ENCODE measurements around the gene NR5A1. TPM values are rescaled to one million over a fixed set of nuclear protein-coding genes. Genes with fewer than 3 reads are reported as not detected.

NR5A1 gene
- total RNA-seq, 1 donor from 2014 or later, result 0.12 TPM

DNA sequence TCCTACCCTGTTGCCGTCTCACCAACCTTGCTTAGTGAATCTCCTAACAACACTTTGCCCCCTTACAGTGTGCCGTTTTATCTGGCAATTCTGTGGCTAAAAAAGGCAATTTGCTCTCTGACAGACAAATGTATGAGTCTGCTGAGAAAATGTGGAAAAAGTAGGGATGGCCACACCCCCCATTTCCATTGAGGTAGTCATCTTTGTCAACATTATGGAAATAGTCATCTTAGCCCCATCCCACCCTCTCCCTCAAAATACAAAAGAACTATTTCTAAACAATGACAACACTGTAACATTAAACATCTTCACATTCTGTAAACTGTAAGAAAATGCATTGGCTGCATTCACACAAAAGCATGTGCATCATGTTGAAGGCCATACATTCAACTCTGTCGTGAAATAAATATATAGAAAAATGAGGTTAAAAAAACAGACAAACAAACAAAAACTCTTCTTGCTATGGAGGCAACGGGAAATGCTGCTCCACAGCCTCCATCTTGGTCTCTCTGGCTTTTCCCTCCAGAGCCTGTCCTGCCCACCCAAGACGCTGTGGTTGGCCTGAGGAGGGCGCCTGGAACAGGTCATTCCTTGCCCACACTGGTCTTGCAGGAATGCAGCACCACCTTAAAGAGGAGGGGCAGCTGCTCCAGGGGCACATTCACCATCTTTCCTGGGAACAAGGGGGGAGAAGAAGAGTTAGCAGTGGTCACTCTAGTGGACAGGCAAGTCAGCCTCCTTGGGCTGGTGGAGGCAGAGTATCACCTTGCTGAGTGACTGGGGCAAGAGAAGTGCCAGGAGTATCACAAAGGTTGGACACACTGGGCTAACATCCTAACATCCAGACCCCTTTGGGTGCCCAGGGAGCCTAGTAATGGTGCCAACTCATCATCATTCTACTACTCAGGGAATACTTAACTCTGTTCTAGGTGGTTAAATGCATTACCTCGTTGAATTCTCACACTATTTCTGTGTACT lies 15.2 kb upstream of the NR5A1 start:
- no peak overlapping the region for H3K27ac Mint-ChIP-seq
- H3K9me3 Mint-ChIP-seq, result no peaks in the 10 kb centered on the region
- peaks cover 23% of the 10 kb centered on the region for H3K4me1 Mint-ChIP-seq (ENCODE audit: unreplicated experiment)
- H3K4me3 Mint-ChIP-seq, result no peak overlapping the region
- H3K27me3 Mint-ChIP-seq, result no peaks in the 10 kb centered on the region
- DNase-seq (ENCODE audit: extremely low spot score, unreplicated experiment), result no peak
- TF ChIP-seq, protein P1, sequence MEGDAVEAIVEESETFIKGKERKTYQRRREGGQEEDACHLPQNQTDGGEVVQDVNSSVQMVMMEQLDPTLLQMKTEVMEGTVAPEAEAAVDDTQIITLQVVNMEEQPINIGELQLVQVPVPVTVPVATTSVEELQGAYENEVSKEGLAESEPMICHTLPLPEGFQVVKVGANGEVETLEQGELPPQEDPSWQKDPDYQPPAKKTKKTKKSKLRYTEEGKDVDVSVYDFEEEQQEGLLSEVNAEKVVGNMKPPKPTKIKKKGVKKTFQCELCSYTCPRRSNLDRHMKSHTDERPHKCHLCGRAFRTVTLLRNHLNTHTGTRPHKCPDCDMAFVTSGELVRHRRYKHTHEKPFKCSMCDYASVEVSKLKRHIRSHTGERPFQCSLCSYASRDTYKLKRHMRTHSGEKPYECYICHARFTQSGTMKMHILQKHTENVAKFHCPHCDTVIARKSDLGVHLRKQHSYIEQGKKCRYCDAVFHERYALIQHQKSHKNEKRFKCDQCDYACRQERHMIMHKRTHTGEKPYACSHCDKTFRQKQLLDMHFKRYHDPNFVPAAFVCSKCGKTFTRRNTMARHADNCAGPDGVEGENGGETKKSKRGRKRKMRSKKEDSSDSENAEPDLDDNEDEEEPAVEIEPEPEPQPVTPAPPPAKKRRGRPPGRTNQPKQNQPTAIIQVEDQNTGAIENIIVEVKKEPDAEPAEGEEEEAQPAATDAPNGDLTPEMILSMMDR (conservative IDR thresholded peaks at IDR 0.05), result no peak
- H3K36me3 Mint-ChIP-seq, result peaks cover 11% of the 10 kb centered on the region

- H3K4me1 Mint-ChIP-seq (ENCODE audit: unreplicated experiment), result peaks cover 23% of the 10 kb centered on the region
- H3K9me3 Mint-ChIP-seq, result no peaks in the 10 kb centered on the region
- H3K36me3 Mint-ChIP-seq, result peaks cover 11% of the 10 kb centered on the region
- DNase-seq (ENCODE audit: extremely low spot score, unreplicated experiment), result no peak
- TF ChIP-seq, protein P1 (conservative IDR thresholded peaks at IDR 0.05), result no peak
- H3K27ac Mint-ChIP-seq, result peak overlapping the region; percentile 13
- no peaks in the 10 kb centered on the region for H3K27me3 Mint-ChIP-seq
- H3K4me3 Mint-ChIP-seq, result no peak overlapping the region
Observed at GRCh38 chr9:124521142-124521541, 13.9 kb upstream of the NR5A1 start.

GRCh38 chr9:124520206-124520596 lies 13.0 kb upstream of the NR5A1 start:
- Mint-ChIP-seq H3K9me3 (no peaks in the 10 kb centered on the region), H3K27ac (peak overlapping the region; percentile 13), H3K4me3 (peak overlapping the region; percentile 0)

GRCh38 chr9:124518116-124518515 lies 10.9 kb upstream of the NR5A1 start:
- no peak overlapping the region for H3K27ac Mint-ChIP-seq
- H3K4me1 Mint-ChIP-seq (ENCODE audit: unreplicated experiment), result peaks cover 27% of the 10 kb centered on the region
- no peak overlapping the region for H3K4me3 Mint-ChIP-seq
- peaks cover 5% of the 10 kb centered on the region for H3K36me3 Mint-ChIP-seq
- peaks cover 2% of the 10 kb centered on the region for H3K27me3 Mint-ChIP-seq
- H3K9me3 Mint-ChIP-seq, result no peaks in the 10 kb centered on the region
- TF ChIP-seq, protein P1 (conservative IDR thresholded peaks at IDR 0.05), result no peak
- DNase-seq (ENCODE audit: extremely low spot score, unreplicated experiment), result no peak

More at GRCh38 chr9:124520206-124520596, 13.0 kb upstream of the NR5A1 start:
- no peak for DNase-seq (ENCODE audit: extremely low spot score, unreplicated experiment)
- Mint-ChIP-seq H3K4me1 (ENCODE audit: unreplicated experiment) (peaks cover 23% of the 10 kb centered on the region), H3K36me3 (peaks cover 11% of the 10 kb centered on the region), H3K27me3 (no peaks in the 10 kb centered on the region)
- TF ChIP-seq, protein P1 (conservative IDR thresholded peaks at IDR 0.05), result no peak

GRCh38 chr9:124517600-124517999 lies 10.4 kb upstream of the NR5A1 start:
- peaks cover 29% of the 10 kb centered on the region for H3K4me1 Mint-ChIP-seq (ENCODE audit: unreplicated experiment)
- H3K4me3 Mint-ChIP-seq, result no peak overlapping the region

More at GRCh38 chr9:124517600-124517999, 10.4 kb upstream of the NR5A1 start:
- Mint-ChIP-seq H3K27ac (no peak overlapping the region), H3K9me3 (no peaks in the 10 kb centered on the region), H3K36me3 (peaks cover 5% of the 10 kb centered on the region), H3K27me3 (peaks cover 4% of the 10 kb centered on the region)
- TF ChIP-seq, protein P1 (conservative IDR thresholded peaks at IDR 0.05), result no peak
- no peak for DNase-seq (ENCODE audit: extremely low spot score, unreplicated experiment)
